Stimulated activated CD8-positive, alpha-beta memory T cell treated with anti-CD3 and anti-CD28 coated beads, Interleukin-15, amount 100 ng/mL, for 24 hours (primary cell): ENCODE measurements around the gene PARS2.

Experiments
- DNase-seq: peaks from one replicate; pipeline ENCODE4 v3.0.0-alpha.2; 2020; ENCODE audit warnings: low read depth

Gene PARS2

DNA sequence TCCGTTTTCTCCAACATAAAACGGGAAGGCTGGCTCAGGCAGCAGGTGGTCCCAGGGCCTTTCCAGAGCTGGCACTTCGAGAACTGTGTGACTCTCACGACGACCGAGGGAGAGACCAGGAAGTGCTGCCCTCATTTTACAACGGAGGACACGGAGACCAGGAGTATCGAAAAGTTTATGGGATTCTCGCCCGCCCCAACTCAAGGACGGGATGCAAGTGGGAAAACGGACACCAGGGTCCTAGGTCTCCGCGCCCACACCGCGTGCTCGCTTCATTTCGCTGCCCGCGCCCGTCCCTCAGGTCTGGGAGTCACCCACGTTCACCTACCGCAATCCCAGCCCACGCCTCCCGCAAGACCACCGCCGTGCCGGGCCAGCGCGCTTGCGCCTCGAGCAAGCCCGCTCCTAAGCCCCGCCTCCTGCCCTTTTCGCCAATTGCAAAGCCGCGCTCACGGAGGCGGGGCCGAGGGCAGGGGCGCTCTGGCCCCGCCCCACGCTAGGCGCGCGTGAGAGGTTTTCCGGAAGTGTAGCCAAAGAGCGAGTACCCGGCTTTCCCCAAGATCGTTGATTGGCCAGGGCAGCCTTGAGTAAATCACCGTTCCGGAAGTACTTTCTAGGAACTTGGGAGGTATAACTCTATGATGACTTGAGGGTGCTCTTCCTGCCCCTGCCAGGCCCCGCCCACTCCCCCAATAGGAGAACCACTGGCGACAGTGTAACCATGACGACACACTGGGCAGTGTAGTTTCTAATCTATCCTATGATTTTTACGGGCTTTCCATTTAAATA, at the start of gene PARS2:
PARS2 (minus strand) TSS at position 391 of the 789 bp plus-strand sequence. CDS start 5,362 bp downstream, outside the sequence.
- DNase-seq: peak; percentile 90

DNA sequence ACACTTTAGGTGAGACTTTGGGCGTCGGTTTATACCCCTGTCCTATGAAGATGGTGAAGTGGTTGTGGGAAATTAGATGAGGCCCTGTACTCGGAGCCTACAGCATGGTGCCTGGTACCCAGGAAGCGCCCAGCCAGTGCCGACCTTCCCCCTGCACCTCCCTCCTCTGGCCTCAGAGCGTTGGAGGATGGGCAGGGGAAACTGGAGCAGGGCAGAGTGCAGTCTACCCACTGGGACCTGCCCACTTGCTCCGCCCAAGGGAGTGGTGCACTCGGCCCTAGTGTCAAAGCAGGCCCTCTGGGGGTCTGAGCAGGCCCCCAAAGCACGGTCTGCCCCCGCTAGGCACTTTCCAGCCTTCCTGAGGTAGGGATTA, 49.8 kb upstream of the PARS2 start:
- DNase-seq: no peak

DNA sequence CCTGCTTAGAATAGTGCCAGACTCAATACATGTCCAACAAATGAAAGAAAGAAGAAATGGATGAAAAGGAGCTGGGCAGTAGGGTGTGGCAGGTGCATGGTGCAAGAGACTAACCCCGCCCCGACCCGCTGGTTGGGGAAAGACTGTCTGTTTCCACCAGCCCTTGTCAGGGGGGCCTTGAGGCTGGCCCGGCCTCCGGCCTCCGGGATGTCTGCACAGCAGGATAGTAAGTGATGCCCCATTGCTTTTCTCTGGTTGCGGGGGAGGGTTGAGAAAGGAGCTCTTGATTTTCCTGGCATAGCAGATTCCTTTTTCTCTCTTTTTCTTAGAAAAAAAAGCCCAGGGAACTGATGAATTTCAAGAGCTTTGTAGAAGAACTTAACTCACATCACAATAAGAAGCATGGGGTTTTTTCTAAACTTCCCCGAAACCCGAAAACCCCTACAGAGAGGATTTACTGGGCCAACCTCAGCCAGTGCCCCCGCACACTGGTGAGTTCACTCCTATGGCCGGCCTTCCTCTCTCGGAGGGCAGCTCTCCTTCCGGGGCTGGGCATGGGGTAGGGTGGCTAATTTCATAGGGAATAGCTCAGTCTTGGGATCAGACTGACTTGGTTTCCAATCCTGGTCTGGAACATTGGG, 49.3 kb upstream of the PARS2 start:
- no peak for DNase-seq

DNA sequence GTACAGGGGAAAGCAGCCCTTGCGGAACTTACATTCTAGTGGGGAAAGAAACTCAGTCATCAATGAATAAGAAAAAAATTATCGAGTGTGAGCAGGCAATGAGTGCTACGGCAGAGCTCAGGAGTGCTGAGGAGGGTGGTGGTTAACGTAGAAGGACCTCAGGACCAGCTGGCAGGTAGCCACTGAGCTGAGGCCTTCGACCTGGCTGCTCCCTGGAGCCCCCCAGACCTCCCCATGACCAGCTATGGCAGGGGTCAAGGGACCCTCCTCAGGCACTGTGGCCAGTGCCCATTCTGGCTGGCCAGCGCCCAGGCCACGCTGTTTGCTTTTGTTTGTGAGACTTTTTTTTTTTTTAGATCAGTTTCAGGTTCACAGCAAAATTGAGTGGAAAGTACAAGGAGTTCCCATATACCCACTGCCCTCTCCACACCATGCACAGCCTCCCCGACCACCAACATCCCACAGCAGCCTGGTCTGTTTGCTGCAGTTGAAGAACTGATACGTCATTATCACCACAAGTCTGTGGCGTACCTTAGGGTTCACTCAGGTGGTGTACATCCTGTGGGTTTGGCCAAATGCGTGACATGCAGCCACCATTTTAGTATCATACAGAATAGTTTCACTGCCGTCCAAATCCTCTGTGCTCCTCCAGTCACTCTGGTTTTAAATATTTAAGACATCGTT, 48.6 kb upstream of the PARS2 start:
- no peak for DNase-seq

DNA sequence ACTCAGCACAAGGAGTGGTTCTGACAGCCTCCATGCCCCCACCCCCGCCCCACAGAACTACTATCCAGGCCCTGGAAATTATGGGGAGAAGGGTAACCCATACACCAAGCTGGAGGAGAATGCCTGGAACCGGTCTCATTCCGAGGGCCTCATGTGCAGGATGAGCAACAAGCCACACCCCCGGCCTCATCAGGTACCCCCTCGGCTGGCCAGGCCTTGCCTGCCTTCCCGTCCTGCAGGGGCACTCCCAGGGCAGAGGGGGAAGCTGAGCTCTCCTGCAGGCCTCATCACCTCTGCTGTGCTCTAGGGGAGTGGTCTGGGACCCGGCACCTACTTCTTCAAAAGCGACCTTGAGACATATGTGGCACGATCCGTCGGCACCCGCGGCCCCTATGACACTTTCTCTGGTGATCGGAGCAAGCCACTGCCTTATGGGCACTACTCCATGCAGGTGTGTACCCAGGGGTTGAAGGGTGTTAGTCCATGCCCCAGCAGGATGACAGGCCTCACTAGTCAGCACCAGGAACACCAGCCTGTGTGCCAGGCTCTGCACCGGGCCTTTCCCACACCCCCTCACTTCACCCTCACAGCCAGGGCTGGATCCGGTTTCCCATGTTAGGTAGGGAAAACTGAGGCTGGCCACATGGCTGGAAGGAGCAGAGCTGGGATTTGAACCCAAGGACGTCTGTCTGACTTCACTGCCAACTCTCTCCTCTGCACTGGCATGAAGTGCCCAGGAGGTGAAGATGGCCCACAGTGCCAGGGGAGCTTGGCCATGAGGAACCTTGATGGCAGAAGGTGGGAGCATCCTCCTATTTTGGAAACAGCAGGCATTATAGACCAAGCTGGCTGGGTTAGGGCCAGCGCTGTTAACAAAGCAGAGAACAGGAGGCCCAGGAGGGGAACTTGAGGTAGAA, 47.7 kb upstream of the PARS2 start:
- no peak for DNase-seq

DNA sequence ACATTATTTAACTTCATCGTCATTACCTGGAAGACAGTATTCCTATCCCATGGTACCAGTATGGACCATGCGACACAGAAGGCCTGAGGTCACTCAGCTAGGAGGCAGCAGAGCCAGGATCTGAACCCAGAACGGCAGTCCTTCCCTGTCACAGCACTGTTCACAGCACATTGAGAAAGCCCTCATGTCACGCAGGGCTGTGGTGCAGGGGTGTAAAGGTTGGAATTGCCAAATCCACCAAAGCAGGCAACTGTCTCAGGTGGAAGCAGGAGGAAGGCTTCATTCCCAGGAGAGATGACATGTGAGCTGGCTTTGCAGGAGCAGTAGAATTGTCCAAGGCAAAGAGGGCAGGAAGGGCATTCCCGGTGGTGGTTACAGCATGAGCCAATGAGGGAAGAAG, 46.7 kb upstream of the PARS2 start:
- no peak for DNase-seq

DNA sequence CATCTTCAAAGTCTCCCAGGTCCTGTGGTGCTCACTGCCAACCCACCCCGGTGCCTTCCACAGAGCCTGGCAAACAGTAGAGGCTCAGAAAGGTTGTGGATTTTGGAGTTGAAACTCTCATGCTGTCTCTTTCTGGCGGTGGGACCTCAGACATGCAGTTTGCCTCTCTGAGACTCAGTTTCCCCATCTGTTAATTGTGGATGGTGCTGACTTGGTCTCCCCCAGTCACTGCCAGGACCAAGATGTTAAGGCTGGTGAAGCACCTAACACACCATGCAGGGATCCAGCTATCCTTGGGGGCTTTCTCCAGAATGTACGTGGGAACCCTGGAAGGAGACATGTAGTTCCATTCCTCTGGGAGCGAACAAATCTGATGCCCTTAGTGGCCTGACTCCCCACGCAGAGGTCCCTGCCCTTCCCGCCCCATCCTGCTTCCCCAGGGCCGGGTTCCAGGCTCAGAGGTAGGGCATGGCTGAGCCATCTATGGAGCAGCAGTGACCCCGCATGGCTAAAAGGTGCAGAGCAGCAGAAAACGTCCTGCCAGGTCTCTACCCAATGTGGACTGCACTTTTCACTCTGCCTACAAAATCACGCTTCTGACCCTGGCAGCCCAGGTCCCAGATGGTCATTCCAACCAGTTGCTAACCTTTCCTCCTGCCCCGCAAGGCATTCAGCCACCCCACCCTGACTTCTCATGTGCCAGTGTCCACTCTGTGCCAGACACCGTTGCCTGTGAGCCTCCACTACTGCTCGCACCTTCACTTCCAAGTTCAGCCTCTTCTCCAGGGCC, 46.0 kb upstream of the PARS2 start:
- peak; percentile 38 for DNase-seq

DNA sequence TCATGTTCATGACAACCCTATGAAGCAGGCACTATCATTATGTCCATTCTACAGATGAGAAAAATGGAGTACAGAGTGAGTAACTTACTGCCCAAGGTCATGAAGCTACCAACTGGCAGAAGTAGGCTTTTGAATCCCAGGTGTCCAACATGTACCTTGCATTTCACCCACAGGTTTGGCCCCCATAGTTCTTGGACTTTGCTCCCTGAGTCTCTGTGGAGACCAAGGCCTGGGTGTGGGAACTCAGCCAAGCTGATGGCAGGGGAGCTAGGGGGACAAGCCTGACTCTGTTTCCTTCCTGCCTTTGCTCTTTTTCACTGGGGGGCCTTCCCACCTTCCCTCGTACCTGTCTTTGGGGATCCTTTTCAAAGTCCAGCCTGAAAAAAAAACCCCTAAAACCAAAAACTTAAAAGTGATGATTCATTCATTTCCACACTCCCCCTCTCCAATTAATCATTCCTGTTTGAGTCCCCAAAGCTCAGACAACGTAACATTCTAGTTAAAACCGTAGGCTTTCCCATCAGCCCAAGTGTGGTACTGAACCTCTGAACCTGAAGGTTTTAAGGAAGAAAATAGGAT, 45.3 kb upstream of the PARS2 start:
- no peak for DNase-seq

DNA sequence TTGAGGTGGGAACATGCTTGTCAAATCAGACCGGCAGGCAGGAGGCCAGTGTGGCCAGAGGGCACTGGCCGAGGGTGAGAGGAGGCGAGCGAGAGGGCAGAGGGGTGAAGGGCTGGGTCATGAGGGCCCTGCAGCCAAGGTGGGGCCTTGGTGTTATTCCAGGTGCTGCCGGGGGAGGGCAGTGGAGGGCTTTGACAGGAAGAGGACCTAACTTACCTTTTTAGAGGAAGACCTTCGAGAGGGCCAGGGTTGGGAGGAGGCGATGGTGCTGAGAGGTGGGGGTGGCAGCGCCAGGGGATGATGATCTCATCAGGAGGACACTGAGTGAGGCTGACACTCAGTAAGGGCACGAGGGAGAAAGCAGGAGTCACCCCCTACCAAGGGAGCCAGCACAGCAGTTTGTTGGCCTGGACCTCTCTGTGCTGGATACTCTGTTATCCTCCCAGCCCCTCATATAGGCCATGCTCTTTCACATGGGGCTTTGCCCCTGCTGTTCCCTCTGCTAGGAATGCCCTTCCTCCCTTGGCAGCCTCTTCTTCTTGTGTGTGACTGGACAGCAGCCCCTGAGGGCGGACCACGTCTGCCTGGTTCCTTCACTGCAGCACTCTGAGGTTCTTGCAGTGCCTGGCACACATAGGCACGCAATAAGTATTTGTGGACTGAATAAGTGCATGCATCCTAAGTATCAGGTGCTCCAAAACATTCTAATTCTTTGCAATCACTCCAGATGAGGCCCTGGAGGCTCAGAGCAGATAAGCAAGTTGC, 44.3 kb upstream of the PARS2 start:
- no peak for DNase-seq

DNA sequence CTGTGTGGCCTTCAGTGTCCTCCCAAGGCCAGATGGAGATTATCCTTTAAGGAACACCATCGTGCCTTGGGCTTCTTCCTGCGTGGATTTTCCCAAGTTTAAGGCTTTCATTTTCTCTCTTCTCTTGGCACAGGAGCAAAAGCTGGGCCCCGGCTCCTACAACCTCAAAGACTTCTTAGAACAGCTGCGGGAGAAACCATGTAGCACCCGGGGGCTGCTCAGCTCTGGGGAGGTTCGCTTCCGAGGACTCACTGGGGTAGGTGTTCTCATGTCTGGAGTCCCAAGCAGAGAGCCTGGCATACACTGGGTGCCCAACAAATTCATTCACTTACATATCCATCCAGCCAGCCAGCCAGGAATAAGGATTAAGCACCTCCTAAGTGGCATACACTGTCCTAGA, 43.4 kb upstream of the PARS2 start:
- no peak for DNase-seq

DNA sequence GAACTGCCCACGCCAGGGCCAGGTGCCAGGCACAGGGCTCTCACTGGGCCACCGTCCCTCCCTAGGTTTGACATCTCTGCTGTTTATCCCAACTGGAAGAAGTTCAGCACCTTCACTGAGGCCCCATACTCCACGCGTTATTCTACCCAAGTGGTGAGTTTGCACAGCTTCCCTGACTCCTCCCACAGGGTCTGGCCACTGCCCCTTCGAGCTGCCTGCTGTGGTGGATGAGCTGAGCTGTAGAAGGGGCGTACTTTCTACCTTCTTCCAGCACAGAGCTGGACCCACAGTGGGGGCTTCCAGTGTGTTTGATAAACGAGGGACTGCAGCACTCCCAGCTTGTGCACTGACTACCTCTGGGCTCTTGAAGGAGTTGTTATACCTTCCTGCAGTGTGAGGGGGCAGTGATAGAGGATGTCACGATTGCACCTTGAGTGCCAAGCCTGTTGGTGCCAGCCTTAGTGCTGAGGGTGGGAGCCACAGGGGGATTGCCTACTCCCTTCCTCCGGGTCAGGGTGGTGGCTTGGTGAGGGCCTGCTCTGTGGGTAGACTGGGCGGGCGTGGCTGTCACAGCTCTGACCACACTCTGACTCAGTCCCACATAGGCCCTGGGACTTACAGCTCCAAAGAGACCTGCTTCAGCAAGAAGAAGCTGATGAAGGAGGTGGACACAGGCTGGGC, 42.7 kb upstream of the PARS2 start:
- no peak for DNase-seq

DNA sequence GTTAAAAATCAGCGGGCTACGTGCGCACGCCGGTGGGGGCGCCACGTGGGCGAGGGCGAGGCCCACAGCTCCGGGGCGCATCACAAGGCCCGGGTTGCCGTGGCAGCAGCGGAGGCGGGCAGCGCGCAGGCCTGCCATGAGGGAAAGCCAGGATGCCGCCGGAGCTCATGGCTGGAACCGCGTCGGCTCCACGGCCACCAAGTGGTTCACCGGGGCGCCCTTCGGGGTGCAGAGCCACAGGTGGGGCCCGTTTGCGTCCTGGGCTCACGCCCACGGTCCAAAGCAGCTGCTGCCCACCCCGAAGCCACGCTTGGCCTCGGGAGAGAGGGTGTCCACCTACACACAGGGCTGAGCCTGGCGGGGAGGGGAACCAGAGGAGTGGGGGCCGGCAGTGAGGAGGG, 41.7 kb upstream of the PARS2 start:
- DNase-seq: no peak

DNA sequence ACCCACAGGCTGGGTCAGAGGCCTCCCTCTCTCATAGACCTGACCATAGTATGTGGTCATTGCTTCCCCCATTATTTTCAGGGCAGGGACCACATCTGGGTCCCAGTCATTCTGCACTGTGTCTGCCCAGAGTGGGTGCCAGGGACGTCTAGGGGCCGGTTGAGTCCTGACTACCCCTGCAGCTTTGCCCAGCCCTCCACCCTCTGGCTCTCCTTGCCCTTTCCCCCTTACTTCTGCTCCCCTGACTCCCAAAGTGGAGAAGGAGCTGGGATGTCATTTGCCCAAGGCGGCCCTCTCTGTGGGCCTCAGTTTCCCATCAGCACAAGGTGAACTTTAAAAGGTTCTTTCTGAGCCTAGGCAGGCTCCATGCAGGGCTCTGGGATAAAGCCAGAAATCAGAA, 41.1 kb upstream of the PARS2 start:
- DNase-seq: no peak

DNA sequence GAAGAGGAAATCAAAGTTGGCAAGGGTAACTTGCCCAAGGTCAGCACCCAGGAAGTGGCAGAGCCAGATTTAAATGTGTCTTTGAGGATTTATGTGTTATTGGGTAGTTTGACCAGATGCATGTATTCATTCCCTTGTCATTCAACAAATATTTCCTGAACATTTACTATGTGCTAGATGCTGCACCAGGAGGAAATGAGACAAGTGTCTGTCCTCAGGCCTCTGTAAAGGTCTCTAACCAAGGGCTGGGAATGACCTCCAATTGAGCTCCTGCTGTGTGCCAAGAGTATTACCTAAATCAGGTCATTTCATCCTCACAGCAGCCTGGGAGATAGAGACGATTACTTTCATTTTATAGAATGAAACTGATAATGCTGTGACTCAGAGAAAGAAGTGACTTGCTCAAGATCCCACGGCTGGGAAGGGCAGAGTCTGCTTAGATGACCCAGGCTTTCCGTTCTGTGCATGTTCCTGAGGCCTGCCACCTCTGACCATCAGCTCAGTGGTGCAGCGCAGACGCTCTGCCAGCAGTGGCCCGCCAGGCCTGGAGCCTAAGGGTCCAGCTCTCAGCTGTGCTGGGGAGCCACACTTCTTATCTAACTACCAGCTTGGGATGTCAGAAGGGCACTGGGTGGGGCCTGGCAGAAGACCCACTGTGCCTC, 40.3 kb upstream of the PARS2 start:
- no peak for DNase-seq

DNA sequence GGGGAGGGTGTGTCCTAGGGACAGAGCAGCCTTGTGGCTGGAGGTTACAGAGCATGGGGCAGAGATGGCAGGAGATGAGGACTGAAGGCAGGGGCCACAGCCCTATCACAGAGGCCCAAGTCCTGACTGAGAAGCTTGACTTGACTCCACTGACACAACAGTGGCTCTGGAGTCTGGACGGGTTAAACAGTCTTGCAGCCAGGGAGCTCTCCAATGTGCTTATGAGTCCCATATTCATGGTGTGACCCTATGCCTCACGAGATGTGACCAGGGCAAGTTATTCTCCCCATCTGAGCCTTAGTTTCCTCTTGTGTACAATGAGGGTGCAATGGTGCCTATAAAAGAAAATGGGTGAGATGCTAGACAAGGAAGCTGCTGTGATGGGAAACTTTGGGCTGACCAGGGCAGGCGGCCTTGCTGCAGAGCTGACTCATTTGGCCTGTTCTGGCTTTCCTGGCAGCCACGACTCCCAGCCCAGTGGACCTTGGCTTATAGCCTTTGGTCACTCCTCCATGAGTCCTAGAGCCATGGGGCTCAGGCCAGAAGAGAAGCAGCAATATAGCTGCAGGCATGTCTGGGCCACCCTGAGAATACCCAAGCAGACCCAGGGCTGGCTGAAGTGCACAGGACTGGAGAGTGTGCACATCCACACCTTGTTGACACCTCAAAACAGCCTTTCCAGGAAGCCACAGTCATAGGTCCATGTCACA, 39.6 kb upstream of the PARS2 start:
- DNase-seq: no peak

DNA sequence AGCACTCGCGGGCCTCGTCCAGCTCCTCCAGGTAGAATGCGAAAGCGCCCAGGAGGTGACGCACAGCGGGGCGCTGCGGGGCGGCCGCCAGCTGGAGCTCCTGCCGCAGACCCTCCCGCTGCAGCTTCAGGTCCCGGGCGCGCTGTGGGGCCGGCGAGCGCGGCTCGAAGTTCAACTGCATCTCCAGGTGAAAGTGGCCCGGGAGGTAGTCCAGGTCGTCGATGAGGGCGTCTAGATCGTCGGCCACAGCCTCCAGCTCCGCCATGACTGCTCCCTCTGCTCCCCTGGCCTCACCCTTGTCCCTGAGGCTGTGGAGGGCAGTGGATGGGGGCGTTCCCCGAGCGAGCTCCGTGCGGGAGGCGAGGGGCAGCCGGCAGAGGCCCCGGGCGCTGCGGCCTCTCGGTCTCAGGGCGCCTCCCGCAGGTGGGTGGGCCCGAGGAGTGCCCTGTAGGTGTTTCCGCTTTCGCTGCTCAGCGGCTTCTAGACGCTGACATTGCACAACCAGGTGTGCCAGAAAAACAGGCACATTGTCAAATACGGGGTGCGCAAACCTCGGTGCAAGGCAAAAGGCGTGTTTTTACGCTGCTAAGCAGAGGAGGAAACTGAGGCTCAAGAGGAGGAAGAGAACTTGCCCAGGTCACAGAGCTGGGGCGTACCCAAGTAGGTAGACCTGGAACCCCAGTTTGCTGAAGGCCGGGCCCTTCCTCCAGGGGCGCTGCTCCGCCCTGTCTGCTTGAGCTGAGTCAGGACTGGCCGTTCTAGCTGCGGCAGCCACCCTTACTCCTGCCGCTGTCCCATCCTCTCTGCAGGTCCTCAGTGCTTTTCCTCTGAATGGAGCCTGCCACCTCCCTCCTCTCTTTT, 36.8 kb upstream of the PARS2 start, which contains the start of gene TTC22:
TTC22 (minus strand) TSS at position 425 of the 861 bp plus-strand sequence; CDS start at position 265, 160 bp downstream.
- DNase-seq: no peak
